B cell (primary cell): ENCODE measurements around the gene PLEK2. TPM values are rescaled to one million over a fixed set of nuclear protein-coding genes. Genes with fewer than 3 reads are reported as not detected.

Experiments used
- ATAC-seq: fragments of 200-7000 bp; cut with Tn5 transposase; one replicate; pipeline ENCODE4 v1.10.0; 2021; ENCODE audit warnings: low read depth, mild to moderate bottlenecking, moderate number of reproducible peaks, moderate library complexity
- CTCF ChIA-PET: fragments of 350-600 bp; sonication (Branson Sonifier 250); formaldehyde crosslinking; loops from one replicate; lab custom pipeline; 2021; ENCODE audit warnings: antibody characterized with exemption, inconsistent platforms; lab: Charles Lee
- POLR2A ChIA-PET: fragments of 350-600 bp; sonication (Branson Sonifier 250); formaldehyde crosslinking; loops from one replicate; lab custom pipeline; 2021; ENCODE audit warnings: antibody characterized with exemption; lab: Charles Lee
- DNase-seq: peaks from one replicate; pipeline ENCODE4 v3.0.0; 2013
- H2AFZ ChIP-seq: 2 replicates; pipeline ENCODE4 v1.6.1; 2012; ENCODE audit warnings: mild to moderate bottlenecking, low read depth, low read length; ENCODE audit not compliant: insufficient read depth, poor library complexity, severe bottlenecking
- H3K27ac ChIP-seq, 2 donors: 1 replicate in 1 of 2; 2 replicates in 1 of 2; pipeline ENCODE4 v1.5.1; 2012 to 2013; ENCODE audit warnings: low read length in 2 of 2, mild to moderate bottlenecking in 2 of 2, moderate library complexity in 1 of 2
- H3K27me3 ChIP-seq, 4 experiments: fragments of 200-600 bp in 1 of 4; sonication (generic) in 1 of 4; replicated peaks in 1 of 4; 1 replicate in 2 of 4; 2 replicates in 2 of 4; pipeline versions ENCODE4 v1.6.1 to v1.7.0; 2013 to 2016; ENCODE audit warnings: low read length in 3 of 4, mild to moderate bottlenecking in 2 of 4, mixed read lengths in 1 of 4, moderate library complexity in 1 of 4; ENCODE audit not compliant: insufficient read depth in 4 of 4, control insufficient read depth in 3 of 4; ENCODE audit errors: control extremely low read depth in 1 of 4
- H3K36me3 ChIP-seq, 2 experiments: replicated peaks in 1 of 2; 1 replicate in 1 of 2; 2 replicates in 1 of 2; pipeline versions ENCODE4 v1.6.1 to v1.7.1; 2013; ENCODE audit warnings: low read length in 1 of 2; ENCODE audit not compliant: insufficient read depth in 2 of 2, control insufficient read depth in 1 of 2; ENCODE audit errors: control extremely low read depth in 1 of 2, extremely low read depth in 1 of 2
- H3K4me1 ChIP-seq, 2 donors: fragments of 200-600 bp in 1 of 2; sonication (generic) in 1 of 2; 1 replicate in 1 of 2; 2 replicates in 1 of 2; pipeline versions ENCODE4 v1.5.1 to v1.6.1; 2013 to 2017; ENCODE audit warnings: low read length in 2 of 2; ENCODE audit not compliant: control insufficient read depth in 2 of 2, insufficient read depth in 2 of 2
- H3K4me2 ChIP-seq: replicated peaks from 2 replicates; pipeline ENCODE3; 2012; ENCODE audit warnings: mild to moderate bottlenecking, low read depth, low read length; ENCODE audit not compliant: poor library complexity, severe bottlenecking
- H3K4me3 ChIP-seq, 5 experiments: fragments of 200-600 bp in 1 of 5; sonication (generic) in 1 of 5; 1 replicate in 3 of 5; 2 replicates in 2 of 5; pipeline versions ENCODE4 v1.5.1 to v1.7.0; 2011 to 2016; ENCODE audit warnings: low read length in 4 of 5, mild to moderate bottlenecking in 4 of 5, low read depth in 2 of 5, control low read depth in 1 of 5, moderate library complexity in 1 of 5; ENCODE audit not compliant: insufficient read depth in 1 of 5; ENCODE audit errors: control extremely low read depth in 1 of 5, extremely low read depth in 1 of 5
- H3K79me2 ChIP-seq: fragments of 200-600 bp; sonication (generic); one replicate; pipeline ENCODE4 v1.6.0; 2016; ENCODE audit warnings: low read length; ENCODE audit not compliant: control insufficient read depth, insufficient read depth
- H3K9ac ChIP-seq: fragments of 200-600 bp; sonication (generic); 2 replicates; pipeline ENCODE4 v1.6.1; 2017; ENCODE audit warnings: mild to moderate bottlenecking, low read length, moderate library complexity
- H3K9me3 ChIP-seq, 3 donors: one replicate each; pipeline versions ENCODE4 v1.6.1 to v1.7.1; 2013; ENCODE audit warnings: low read length in 2 of 3; ENCODE audit not compliant: control insufficient read depth in 2 of 3, insufficient read depth in 1 of 3; ENCODE audit errors: control extremely low read depth in 1 of 3
- H4K20me1 ChIP-seq: 2 replicates; pipeline ENCODE4 v1.6.0; 2012; ENCODE audit warnings: mild to moderate bottlenecking, low read length; ENCODE audit not compliant: insufficient read depth, control insufficient read depth, poor library complexity, severe bottlenecking
- H3K27ac Mint-ChIP-seq: one replicate; pipeline ENCODE4 v1.8.0; 2021; ENCODE audit warnings: mixed read lengths
- H3K27me3 Mint-ChIP-seq: one replicate; pipeline ENCODE4 v1.8.0; 2021; ENCODE audit warnings: mixed read lengths
- H3K4me1 Mint-ChIP-seq: one replicate; pipeline ENCODE4 v1.8.0; 2021; ENCODE audit warnings: mixed read lengths
- H3K4me3 Mint-ChIP-seq: one replicate; pipeline ENCODE4 v1.8.0; 2021; ENCODE audit warnings: mixed read lengths
- H3K9me3 Mint-ChIP-seq: one replicate; pipeline ENCODE4 v1.8.0; 2022; ENCODE audit warnings: mixed read lengths; ENCODE audit not compliant: insufficient read depth
- CTCF ChIP-seq: fragments of 200-600 bp; IDR thresholded peaks from one replicate; pipeline ENCODE4 v1.8.0; 2022; ENCODE audit warnings: antibody characterized with exemption, mild to moderate bottlenecking
- EZH2 ChIP-seq: IDR thresholded peaks from 2 replicates; pipeline ENCODE4 v1.6.1; 2012; ENCODE audit warnings: borderline replicate concordance, low read depth, mild to moderate bottlenecking, moderate library complexity, low read length; ENCODE audit not compliant: insufficient read depth, poor library complexity, severe bottlenecking
- WGBS: methylation state at CpG from one replicate; pipeline ENCODE4 v1.1.5; 2013; ENCODE audit warnings: missing lambda C conversion rate; ENCODE audit not compliant: insufficient coverage; 5-methylcytosine and 5-hydroxymethylcytosine counted together
- intact Hi-C: fragments of 100-400 bp; cut with micrococcal nuclease; formaldehyde crosslinking; loops from one replicate; pipeline ENCODE4 v1.10.0; 2022
- polyA plus RNA-seq: library from polyadenylated mRNA; depleted of rRNA; stranded (reverse); fragments of >200 nt; gene quantifications from 2 replicates; pipeline ENCODE4 v1.2.3, GENCODE V29; 2012
- total RNA-seq, 2 donors: library from RNA; stranded (reverse); fragments of 120-200 nt in 1 of 2; gene quantifications; 1 replicate in 1 of 2; 2 replicates in 1 of 2; pipeline versions ENCODE4 v1.2.3 to v1.2.4, GENCODE V29; 2013 to 2022

The PLEK2 gene
- total and polyA plus RNA-seq, 2 donors (not counting 1 experiment from before 2014, with no cell fraction given): not detected

DNA sequence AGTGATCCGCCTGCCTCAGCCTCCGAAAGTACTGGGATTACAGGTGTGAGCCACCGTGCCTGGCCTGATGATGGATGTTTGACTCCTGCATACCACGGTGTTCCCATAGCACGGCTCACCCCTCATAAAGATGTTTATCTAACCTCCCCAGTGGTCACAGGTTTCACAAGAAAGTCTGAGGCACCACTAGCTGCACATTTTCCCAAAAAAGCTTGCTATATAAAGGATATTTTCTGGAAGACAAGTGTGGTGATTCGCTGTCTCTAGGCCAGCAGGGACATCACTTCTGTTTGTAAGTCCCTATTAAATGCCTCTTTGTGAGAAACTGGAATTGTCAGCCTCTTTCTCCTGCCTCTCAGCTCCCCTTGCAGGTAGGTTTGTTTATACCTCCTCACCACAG lies 18.3 kb downstream of the PLEK2 start:
- Histone ChIP-seq H4K20me1 (no peaks in the 10 kb centered on the region), H3K4me1 (no peaks in the 10 kb centered on the region), H3K27ac (no peak overlapping the region), H3K36me3 (no peaks in the 10 kb centered on the region), H3K79me2 (no peaks in the 10 kb centered on the region), H3K4me2 (no peak overlapping the region), H3K9me3 (no peaks in the 10 kb centered on the region), H3K4me3 (no peak overlapping the region), H3K27me3 (peaks cover 0 to 8% (median under 1%) of the 10 kb centered on the region in 4 experiments), H3K9ac (no peak overlapping the region), H2AFZ (no peak overlapping the region)
- DNase-seq: no peak
- peaks cover 9% of the 10 kb centered on the region for H3K27me3 Mint-ChIP-seq
- intact Hi-C loops: no loop called here
- no peak for ATAC-seq
- H3K4me1 Mint-ChIP-seq: no peaks in the 10 kb centered on the region
- WGBS: 78% methylated on average over 5 of the region's 6 CpGs
- POLR2A ChIA-PET: no interaction called here
- H3K9me3 Mint-ChIP-seq: no peaks in the 10 kb centered on the region
- CTCF ChIA-PET: no interaction called here
- no peak overlapping the region for H3K4me3 Mint-ChIP-seq
- no peak for TF ChIP-seq EZH2
- no peak for TF ChIP-seq CTCF
- H3K27ac Mint-ChIP-seq: no peak overlapping the region

- WGBS: 87% methylated on average over 9 of the region's 9 CpGs
- Mint-ChIP-seq H3K27ac (no peak overlapping the region), H3K27me3 (peaks cover 5% of the 10 kb centered on the region), H3K9me3 (no peaks in the 10 kb centered on the region), H3K4me1 (no peaks in the 10 kb centered on the region), H3K4me3 (no peak overlapping the region)
- Histone ChIP-seq H3K27ac (no peak overlapping the region), H3K9ac (no peak overlapping the region), H3K36me3 (no peaks in the 10 kb centered on the region), H3K4me2 (no peak overlapping the region), H3K79me2 (no peaks in the 10 kb centered on the region), H4K20me1 (no peaks in the 10 kb centered on the region), H3K4me3 (no peak overlapping the region), H3K27me3 (peaks cover 0 to 3% (median 0%) of the 10 kb centered on the region in 4 experiments), H3K4me1 (no peaks in the 10 kb centered on the region), H3K9me3 (no peaks in the 10 kb centered on the region), H2AFZ (no peak overlapping the region)
- POLR2A ChIA-PET: no interaction called here
- DNase-seq: no peak
- no peak for TF ChIP-seq EZH2
- TF ChIP-seq CTCF: no peak
- no peak for ATAC-seq
- intact Hi-C loops: no loop called here
- CTCF ChIA-PET: no interaction called here
Observed at GRCh38 chr14:67392800-67393199, 19.2 kb downstream of the PLEK2 start.
